Liver (tissue), 3 donors: ENCODE results near the gene EPX.

Experiments used
- FOXA1 ChIP-seq: IDR thresholded peaks from 2 replicates; pipeline ENCODE4 v1.6.1; 2016; ENCODE audit warnings: antibody characterized with exemption
- JUND ChIP-seq, 2 donors: IDR thresholded peaks; 2 replicates each; pipeline ENCODE4 v1.6.1; 2016; ENCODE audit warnings: antibody characterized with exemption in 2 of 2
- MAX ChIP-seq: IDR thresholded peaks from 2 replicates; pipeline ENCODE4 v1.6.1; 2016; ENCODE audit warnings: antibody characterized with exemption
- NR2F2 ChIP-seq: IDR thresholded peaks from 2 replicates; pipeline ENCODE4 v1.6.1; 2016; ENCODE audit warnings: antibody characterized with exemption
- RAD21 ChIP-seq, 2 donors: IDR thresholded peaks; 2 replicates each; pipeline ENCODE4 v1.6.1; 2016; ENCODE audit warnings: antibody characterized with exemption in 2 of 2, mild to moderate bottlenecking in 2 of 2
- REST ChIP-seq: IDR thresholded peaks from 2 replicates; pipeline ENCODE4 v1.6.1; 2016; ENCODE audit warnings: antibody characterized with exemption, mild to moderate bottlenecking
- TAF1 ChIP-seq: conservative IDR thresholded peaks from 2 replicates; pipeline ENCODE4 v1.6.1; 2016; ENCODE audit warnings: antibody characterized with exemption, mild to moderate bottlenecking
- TF ChIP-seq, protein P1 (sequence below): fragments of 150-350 bp; IDR thresholded peaks from 2 replicates; pipeline ENCODE4 v1.5.1; 2017; ENCODE audit warnings: improper control_type of control experiment, low read depth, low read length; ENCODE audit not compliant: missing input control
- TF ChIP-seq, protein P2 (sequence below): IDR thresholded peaks from 2 replicates; pipeline ENCODE4 v1.6.1; 2016; ENCODE audit warnings: antibody characterized with exemption
- donor health status: healthy.
- donor health status: healthy.

DNA sequence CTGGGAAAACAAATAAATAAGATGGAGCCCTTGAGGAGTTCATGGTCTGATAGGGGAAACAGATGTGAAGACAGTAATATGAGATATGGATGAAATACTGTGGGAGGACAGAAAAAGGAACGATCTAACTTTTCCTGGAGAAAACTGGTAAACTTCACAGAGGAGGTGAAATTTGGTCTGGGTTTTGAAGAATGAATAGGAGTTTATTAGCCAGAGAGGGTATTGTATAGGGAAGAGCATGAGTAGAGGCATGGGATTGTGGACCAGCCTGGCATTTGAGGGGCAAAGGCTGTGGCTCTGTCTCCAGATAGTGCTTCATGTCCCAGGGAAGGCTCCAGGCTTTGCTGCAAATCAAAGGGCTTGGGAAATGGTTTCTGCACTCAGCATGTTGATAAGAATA is 47.5 kb downstream of the EPX start:
- no peak for TF ChIP-seq REST
- TF ChIP-seq, protein P1, sequence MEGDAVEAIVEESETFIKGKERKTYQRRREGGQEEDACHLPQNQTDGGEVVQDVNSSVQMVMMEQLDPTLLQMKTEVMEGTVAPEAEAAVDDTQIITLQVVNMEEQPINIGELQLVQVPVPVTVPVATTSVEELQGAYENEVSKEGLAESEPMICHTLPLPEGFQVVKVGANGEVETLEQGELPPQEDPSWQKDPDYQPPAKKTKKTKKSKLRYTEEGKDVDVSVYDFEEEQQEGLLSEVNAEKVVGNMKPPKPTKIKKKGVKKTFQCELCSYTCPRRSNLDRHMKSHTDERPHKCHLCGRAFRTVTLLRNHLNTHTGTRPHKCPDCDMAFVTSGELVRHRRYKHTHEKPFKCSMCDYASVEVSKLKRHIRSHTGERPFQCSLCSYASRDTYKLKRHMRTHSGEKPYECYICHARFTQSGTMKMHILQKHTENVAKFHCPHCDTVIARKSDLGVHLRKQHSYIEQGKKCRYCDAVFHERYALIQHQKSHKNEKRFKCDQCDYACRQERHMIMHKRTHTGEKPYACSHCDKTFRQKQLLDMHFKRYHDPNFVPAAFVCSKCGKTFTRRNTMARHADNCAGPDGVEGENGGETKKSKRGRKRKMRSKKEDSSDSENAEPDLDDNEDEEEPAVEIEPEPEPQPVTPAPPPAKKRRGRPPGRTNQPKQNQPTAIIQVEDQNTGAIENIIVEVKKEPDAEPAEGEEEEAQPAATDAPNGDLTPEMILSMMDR, result no peak
- no peak for TF ChIP-seq RAD21 (IDR thresholded peaks at IDR 0.05)
- TF ChIP-seq JUND (IDR thresholded peaks at IDR 0.05), result no peak
- TF ChIP-seq MAX, result no peak
- no peak for TF ChIP-seq NR2F2
- no peak for TF ChIP-seq TAF1
- TF ChIP-seq FOXA1, result no peak
- TF ChIP-seq, protein P2, sequence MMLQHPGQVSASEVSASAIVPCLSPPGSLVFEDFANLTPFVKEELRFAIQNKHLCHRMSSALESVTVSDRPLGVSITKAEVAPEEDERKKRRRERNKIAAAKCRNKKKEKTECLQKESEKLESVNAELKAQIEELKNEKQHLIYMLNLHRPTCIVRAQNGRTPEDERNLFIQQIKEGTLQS, result no peak
